ENCODE results near the gene GOLGA3.
"Not testable (repeated sequence)": the region's sequence is repeated elsewhere in the genome, so short reads cannot be mapped to it uniquely, and the experiment has no call there.

The GOLGA3 gene

DNA sequence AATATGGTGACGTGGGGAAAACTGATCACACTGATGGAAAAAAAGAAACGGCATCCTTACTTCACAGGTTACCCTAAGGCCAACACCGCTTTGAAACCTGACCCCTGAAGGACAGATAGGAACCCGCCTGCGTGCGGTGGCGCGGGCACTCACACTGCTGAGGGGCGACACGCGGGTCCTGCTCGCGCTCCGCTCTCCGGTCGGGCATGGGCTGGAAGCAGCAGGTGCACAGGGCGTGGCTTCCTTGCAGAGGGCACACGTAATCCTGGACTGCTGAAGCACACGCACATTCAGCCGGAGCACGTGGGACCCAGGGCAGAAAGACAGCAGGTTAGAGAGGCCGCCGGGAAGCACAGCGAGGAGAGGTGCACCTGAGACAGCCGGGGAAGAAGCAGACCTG, 22.8 kb upstream of the GOLGA3 start:
- TF ChIP-seq, protein P1, sequence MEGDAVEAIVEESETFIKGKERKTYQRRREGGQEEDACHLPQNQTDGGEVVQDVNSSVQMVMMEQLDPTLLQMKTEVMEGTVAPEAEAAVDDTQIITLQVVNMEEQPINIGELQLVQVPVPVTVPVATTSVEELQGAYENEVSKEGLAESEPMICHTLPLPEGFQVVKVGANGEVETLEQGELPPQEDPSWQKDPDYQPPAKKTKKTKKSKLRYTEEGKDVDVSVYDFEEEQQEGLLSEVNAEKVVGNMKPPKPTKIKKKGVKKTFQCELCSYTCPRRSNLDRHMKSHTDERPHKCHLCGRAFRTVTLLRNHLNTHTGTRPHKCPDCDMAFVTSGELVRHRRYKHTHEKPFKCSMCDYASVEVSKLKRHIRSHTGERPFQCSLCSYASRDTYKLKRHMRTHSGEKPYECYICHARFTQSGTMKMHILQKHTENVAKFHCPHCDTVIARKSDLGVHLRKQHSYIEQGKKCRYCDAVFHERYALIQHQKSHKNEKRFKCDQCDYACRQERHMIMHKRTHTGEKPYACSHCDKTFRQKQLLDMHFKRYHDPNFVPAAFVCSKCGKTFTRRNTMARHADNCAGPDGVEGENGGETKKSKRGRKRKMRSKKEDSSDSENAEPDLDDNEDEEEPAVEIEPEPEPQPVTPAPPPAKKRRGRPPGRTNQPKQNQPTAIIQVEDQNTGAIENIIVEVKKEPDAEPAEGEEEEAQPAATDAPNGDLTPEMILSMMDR (IDR thresholded peaks at IDR 0.05; ENCODE audit: low read depth, low read length) = no peak
- H3K4me3 ChIP-seq (ENCODE audit: low read depth, low read length) = no peak overlapping the region

DNA sequence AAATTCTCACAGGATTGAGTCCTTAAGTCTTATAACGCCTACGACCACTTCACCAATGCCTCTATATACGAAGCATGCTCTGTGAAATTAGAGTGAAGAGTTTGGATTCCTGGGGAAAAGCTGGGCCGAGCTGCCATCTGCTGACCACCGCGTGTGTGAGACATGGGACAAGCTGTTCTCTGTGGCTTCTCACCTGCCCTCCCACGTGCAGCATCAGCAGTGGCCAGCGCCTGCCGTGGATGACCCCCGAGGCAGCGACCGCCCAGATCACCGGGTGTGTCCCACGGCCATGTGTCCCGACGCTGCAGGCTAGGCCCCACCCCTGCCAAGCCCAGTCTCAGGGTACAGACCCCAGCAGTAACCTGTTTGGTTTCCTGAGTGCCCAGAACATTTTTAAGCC, 21.6 kb upstream of the GOLGA3 start:
- no peak overlapping the region for H3K4me3 ChIP-seq (ENCODE audit: low read depth, low read length)
- TF ChIP-seq, protein P1 (IDR thresholded peaks at IDR 0.05; ENCODE audit: low read depth, low read length) = no peak

DNA sequence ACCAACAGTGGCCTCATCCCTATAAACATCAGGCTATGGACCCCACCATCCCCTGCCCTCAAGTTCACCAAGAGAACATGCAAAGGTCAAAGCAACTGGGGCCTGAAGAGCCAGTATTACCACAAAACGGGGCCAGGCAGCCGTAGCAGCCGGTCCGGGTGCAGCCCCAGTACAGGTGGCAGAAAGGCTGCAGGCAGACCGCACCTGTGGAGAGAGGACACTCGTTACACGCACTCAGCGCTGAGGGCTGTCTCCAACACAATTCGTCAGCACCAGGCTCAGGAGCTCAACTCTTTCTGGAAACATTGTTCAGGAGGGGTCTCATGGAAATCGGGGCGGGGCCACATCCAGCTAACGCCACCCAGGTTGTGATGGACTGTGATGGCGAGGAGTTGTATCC, 19.9 kb upstream of the GOLGA3 start:
- H3K4me3 ChIP-seq (ENCODE audit: low read depth, low read length) = no peak overlapping the region

DNA sequence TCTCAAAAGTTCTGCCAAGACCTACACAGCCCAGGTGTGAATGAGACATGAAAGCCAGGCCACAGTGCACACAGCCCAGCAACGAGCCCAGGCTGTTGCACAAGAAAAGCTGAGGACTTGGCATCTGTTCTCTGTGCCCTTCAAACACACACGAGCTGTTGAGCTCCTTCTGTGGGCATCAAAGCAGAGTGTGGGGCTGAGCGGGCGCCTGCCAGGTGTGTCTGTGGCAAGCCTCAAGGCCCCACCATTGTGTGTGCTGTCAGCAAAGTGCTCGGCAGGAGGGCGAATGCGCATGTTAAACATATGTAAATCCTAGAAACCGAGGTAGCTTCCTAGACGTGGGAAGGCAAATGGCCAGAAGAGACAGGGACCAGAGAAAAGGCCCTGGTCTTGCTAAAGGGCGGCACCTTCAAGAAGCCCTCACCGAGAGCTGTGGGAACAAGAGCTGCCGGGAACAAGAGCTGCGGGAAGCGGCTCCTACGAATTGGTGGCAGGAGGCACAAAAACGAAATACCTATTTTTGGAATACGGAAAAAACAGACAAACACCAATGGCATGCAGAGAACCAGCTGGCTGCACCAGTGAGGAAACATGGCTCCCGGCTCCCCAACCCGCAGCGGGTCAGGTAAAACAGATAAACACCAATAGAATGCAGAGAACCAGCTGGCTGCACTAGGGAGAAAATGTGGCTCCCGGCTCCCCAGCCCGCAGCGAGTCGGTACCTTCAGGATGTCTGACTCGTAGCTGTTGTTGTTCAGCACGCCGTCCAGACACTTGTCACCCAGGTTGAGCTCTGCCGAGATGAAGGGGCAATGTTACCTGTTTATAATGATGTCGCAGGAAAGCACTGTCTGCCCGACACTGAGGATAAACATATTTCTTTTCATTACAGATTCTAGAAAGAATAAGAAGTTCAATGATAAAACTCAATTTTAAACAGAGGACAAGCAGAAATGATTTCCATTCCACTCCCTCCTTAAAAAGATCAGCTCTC, 19.0 kb upstream of the GOLGA3 start:
- TF ChIP-seq, protein P1 (IDR thresholded peaks at IDR 0.05; ENCODE audit: low read depth, low read length) = no peak
- H3K4me3 ChIP-seq (ENCODE audit: low read depth, low read length) = no peak overlapping the region

More for the DNA sequence above, 19.9 kb upstream of the GOLGA3 start:
- TF ChIP-seq, protein P1 (IDR thresholded peaks at IDR 0.05; ENCODE audit: low read depth, low read length) = no peak

DNA sequence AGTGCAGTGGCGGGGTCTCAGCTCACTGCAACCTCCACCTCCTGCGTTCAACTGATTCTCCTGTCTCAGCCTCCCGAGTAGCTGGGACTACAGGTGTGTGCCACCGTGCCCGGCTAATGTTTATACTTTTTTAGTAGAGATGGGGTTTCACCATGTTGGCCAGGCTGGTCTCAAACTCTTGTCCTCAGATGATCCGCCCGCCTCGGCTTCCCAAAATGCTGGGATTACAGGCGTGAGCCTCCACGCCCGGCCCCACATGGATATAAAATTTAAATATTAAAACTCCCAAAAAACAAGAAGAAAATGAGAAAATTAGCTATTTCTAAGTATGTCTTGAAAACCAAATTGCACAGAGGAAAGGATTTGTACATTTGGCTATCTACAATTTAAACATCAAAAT, 16.0 kb upstream of the GOLGA3 start:
- H3K4me3 ChIP-seq (ENCODE audit: low read depth, low read length) = not testable (repeated sequence)

DNA sequence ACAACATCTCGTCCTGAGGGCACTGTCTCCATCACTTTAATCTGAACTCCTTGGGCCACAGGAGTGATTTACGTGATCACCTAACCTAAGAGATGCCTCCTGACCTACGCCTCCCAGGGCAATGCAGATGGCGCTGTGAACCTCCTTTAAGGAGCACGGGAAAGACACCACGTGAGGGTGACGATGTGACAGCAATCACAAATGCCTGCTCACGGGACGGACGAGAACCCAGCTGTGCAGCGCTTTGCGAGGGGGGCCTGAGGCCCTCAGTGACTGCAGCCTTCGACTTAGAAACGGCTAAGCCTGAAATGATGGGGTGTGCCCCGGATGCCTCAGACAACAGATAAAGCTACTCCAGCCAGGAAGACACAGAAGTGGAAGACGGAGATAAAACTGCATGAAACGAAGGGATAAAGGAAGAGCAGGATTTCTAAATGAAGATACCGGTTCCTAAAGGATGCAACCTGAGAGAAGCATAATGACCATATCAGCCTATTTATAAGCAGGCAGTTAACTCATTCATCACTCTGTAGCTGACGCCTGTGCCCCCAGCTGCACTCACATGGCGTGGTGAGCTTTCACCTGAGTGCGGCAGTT, 13.9 kb upstream of the GOLGA3 start:
- no peak overlapping the region for H3K4me3 ChIP-seq (ENCODE audit: low read depth, low read length)
- TF ChIP-seq, protein P1 (IDR thresholded peaks at IDR 0.05; ENCODE audit: low read depth, low read length) = no peak

DNA sequence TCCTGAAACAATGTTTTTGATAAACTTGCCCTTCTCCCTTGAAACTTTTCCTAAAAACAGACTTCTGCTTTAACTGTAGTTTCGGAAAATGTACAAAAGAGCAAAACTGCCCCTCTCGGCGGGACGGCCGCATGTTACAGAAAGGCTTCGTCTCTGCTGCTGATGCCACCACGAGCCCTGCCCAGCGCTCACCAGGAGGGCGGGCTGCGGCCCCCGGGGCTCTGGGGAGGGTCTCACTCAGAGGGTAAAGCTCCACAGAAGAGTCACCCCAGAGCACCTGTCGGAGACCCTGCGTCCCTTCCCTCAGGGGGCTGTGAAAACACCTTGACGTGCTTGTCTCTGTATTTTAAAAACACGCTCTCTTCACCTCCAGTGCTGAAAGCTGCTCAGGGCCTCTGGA, 12.5 kb upstream of the GOLGA3 start:
- no peak overlapping the region for H3K4me3 ChIP-seq (ENCODE audit: low read depth, low read length)

More for the DNA sequence above, 12.5 kb upstream of the GOLGA3 start:
- TF ChIP-seq, protein P1 (IDR thresholded peaks at IDR 0.05; ENCODE audit: low read depth, low read length) = no peak
